DLD1 (cell line): ENCODE measurements around the gene KLHL2.
"Not testable (repeated sequence)": the region's sequence is repeated elsewhere in the genome, so short reads cannot be mapped to it uniquely, and the experiment has no call there.

Experiments
- in situ Hi-C: cut with HindIII; loops from 2 replicates; pipeline ENCODE4 v1.10.0; 2017; ENCODE audit warnings: low sequenced_read_pairs

Gene KLHL2

GRCh38 chr4:165201806-165202205, 5.6 kb upstream of the KLHL2 start:
- in situ Hi-C loops: no loop called here

GRCh38 chr4:165203541-165204461, 3.6 kb upstream of the KLHL2 start:
- in situ Hi-C loops: no loop called here

- in situ Hi-C loops: no loop called here
Observed at GRCh38 chr4:165204462-165204830, 2.9 kb upstream of the KLHL2 start.

- in situ Hi-C loops: no loop called here
Observed at GRCh38 chr4:165207016-165207430, 338 bp upstream of the KLHL2 start.

- in situ Hi-C loops: no loop called here
Observed at GRCh38 chr4:165208221-165208652, 876 bp downstream of the KLHL2 start.

- in situ Hi-C loops: no loop called here
Observed at GRCh38 chr4:165208741-165209388, 1.5 kb downstream of the KLHL2 start.

- in situ Hi-C loops: no loop called here
Observed at GRCh38 chr4:165209796-165210195, 2.4 kb downstream of the KLHL2 start.

GRCh38 chr4:165210566-165210965, 3.2 kb downstream of the KLHL2 start:
- in situ Hi-C loops: no loop called here

- in situ Hi-C loops: not testable (repeated sequence)
Observed at GRCh38 chr4:165212647-165213046, 5.3 kb downstream of the KLHL2 start.

- in situ Hi-C loops: not testable (repeated sequence)
Observed at GRCh38 chr4:165213404-165213803, 6.0 kb downstream of the KLHL2 start.

GRCh38 chr4:165213991-165214709, 6.8 kb downstream of the KLHL2 start:
- in situ Hi-C loops: not testable (repeated sequence)

- in situ Hi-C loops: not testable (repeated sequence)
Observed at GRCh38 chr4:165215034-165215751, 7.8 kb downstream of the KLHL2 start.

GRCh38 chr4:165215761-165216487, 8.6 kb downstream of the KLHL2 start:
- in situ Hi-C loops: not testable (repeated sequence)

- in situ Hi-C loops: no loop called here
Observed at GRCh38 chr4:165217325-165217724, 10.0 kb downstream of the KLHL2 start.

GRCh38 chr4:165221306-165221705, 13.9 kb downstream of the KLHL2 start:
- in situ Hi-C loops: not testable (repeated sequence)

GRCh38 chr4:165221993-165222650, 14.8 kb downstream of the KLHL2 start:
- in situ Hi-C loops: not testable (repeated sequence)

- in situ Hi-C loops: no loop called here
Observed at GRCh38 chr4:165222651-165222994, 15.3 kb downstream of the KLHL2 start.

GRCh38 chr4:165227401-165227800, 20.0 kb downstream of the KLHL2 start:
- in situ Hi-C loops: not testable (repeated sequence)

GRCh38 chr4:165229490-165230200, 22.3 kb downstream of the KLHL2 start:
- in situ Hi-C loops: not testable (repeated sequence)
